Measurements from ENCODE around the gene CDC42SE1. TPM values are rescaled to one million over a fixed set of nuclear protein-coding genes. Genes with fewer than 3 reads are reported as not detected.

The CDC42SE1 gene
- total and polyA plus RNA-seq, 2 donors from 2014 or later: 36.6 to 107 TPM

DNA sequence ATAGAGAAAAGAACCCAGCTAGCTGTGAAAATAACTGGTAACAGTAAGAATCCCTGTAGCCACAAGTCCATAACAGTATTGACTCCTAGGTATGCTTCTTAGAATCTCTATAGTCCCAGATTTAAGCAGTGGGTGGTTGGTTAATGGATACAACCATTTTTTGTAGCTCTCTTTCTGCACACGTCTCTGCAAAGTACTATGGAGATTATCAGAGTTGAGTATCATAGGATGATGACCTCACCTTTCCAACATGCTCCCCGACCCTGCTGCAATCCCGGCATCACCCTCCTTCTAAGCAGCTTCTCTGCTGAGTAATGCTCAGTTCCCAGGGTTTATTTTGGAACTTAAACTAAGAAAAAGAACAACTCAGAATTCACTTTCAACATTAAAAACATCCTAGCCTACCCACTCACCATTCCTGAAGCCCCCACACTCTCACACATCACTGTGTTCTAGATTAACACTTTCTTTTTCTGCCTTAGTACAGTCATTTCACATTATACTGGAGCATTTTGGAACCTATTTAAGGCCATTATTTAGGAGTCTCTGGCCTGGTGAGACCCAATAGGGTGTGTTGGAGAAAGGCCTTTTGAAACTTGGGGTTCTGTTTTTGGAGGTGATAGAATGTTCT is 3.4 kb upstream of the CDC42SE1 start:
- Histone ChIP-seq H3K36me3 (ENCODE audit: control insufficient read depth in 2 of 3, insufficient read depth in 3 of 3, low read length in 3 of 3) (no peaks in the 10 kb centered on the region), H3K9ac (ENCODE audit: low read length in 3 of 3) (no peak overlapping the region), H3K27ac (ENCODE audit: low read depth in 2 of 2, low read length in 2 of 2) (no peak overlapping the region), H3K4me1 (ENCODE audit: control insufficient read depth in 2 of 3, insufficient read depth in 2 of 3, low read depth in 1 of 3, low read length in 3 of 3) (peaks cover 0 to 7% (median 3%) of the 10 kb centered on the region in 3 donors), H3K4me3 (ENCODE audit: low read length in 3 of 3) (no peak overlapping the region), H3K9me3 (ENCODE audit: control insufficient read depth in 2 of 3, insufficient read depth in 1 of 3, low read length in 3 of 3) (no peaks in the 10 kb centered on the region), H3K27me3 (ENCODE audit: control insufficient read depth, insufficient read depth, low read length) (no peaks in the 10 kb centered on the region)
- DNase-seq: no peak
- TF ChIP-seq, protein P1, sequence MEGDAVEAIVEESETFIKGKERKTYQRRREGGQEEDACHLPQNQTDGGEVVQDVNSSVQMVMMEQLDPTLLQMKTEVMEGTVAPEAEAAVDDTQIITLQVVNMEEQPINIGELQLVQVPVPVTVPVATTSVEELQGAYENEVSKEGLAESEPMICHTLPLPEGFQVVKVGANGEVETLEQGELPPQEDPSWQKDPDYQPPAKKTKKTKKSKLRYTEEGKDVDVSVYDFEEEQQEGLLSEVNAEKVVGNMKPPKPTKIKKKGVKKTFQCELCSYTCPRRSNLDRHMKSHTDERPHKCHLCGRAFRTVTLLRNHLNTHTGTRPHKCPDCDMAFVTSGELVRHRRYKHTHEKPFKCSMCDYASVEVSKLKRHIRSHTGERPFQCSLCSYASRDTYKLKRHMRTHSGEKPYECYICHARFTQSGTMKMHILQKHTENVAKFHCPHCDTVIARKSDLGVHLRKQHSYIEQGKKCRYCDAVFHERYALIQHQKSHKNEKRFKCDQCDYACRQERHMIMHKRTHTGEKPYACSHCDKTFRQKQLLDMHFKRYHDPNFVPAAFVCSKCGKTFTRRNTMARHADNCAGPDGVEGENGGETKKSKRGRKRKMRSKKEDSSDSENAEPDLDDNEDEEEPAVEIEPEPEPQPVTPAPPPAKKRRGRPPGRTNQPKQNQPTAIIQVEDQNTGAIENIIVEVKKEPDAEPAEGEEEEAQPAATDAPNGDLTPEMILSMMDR (IDR thresholded peaks at IDR 0.05; ENCODE audit: borderline replicate concordance, extremely low read depth, insufficient read depth): no peak
- intact Hi-C loops (cut with DNase I): no loop called here
- FAIRE-seq: no peak

DNA sequence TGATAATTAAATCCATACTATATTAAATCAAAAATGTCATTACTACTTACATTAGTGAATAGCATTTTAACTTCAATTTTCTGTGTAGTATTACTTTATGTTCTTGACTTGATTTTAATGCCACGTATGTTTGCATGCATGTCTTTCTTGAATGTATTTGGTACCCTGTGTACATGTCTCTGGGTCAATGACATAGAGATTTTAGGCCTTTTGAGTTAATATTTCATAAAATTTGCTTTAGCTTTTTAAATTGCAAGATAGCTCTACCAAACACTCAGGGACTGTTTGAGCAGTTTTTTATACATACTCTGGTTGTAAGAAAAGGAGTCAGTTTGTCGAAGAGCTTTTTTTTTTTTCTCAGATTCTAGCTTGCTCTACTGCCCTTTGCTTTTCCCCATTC is 2.3 kb upstream of the CDC42SE1 start:
- intact Hi-C loops (cut with DNase I): no loop called here

DNA sequence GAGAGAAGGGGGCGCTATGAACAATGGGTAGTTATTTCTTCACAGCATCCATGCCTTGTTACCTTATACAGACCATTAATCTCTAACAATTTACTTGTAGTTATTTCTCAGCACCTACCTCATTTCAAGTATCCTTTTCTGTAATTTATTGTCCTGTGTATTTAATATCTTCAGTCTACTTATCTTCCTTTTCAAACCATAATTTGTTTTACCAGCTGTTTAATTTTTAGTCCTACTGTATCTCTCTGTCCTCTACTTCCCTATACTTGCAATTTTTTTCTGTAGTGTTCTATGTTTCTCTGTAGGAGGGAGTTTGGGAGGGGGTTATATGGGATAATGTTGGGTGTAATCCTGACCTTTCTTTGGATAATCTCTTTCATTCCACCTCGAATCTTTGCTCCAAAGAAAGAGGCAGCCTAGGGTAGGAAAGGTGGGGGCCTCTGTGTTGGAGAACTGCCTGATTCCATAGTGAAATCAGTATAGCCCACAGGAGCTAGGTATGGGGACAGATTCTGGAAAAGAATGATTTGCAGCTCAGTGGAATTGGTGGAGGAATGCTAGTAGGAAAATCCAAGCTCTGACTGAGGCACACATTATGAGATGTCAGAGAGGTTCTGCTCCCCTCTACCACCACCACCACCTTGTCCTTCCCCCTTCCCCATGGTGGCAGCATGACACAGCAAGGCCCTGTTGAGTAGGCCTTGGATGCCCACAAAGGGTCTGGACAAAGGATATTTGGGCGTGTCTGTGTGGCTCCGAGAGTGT is 1.4 kb upstream of the CDC42SE1 start:
- H3K27me3 ChIP-seq (ENCODE audit: control insufficient read depth, insufficient read depth, low read length): no peaks in the 10 kb centered on the region
- H3K9ac ChIP-seq (ENCODE audit: low read length in 3 of 3): peak overlapping the region in 2 of 3 donors; percentile 79 to 99
- peaks cover under 1 to 10% (median 3%) of the 10 kb centered on the region in 3 donors for H3K36me3 ChIP-seq (ENCODE audit: control insufficient read depth in 2 of 3, insufficient read depth in 3 of 3, low read length in 3 of 3)
- TF ChIP-seq, protein P1 (IDR thresholded peaks at IDR 0.05; ENCODE audit: borderline replicate concordance, extremely low read depth, insufficient read depth): no peak
- peaks cover 4 to 20% (median 8%) of the 10 kb centered on the region in 3 donors for H3K4me1 ChIP-seq (ENCODE audit: control insufficient read depth in 2 of 3, insufficient read depth in 2 of 3, low read depth in 1 of 3, low read length in 3 of 3)
- H3K27ac ChIP-seq (ENCODE audit: low read depth in 2 of 2, low read length in 2 of 2): no peak overlapping the region
- intact Hi-C loops (cut with DNase I): no loop called here
- peak in 4 of 5 donors; percentile 24 to 56 (median 51) for DNase-seq
- H3K9me3 ChIP-seq (ENCODE audit: control insufficient read depth in 2 of 3, insufficient read depth in 1 of 3, low read length in 3 of 3): no peaks in the 10 kb centered on the region
- no peak for FAIRE-seq
- H3K4me3 ChIP-seq (ENCODE audit: low read length in 3 of 3): peak overlapping the region; percentile 86 to 99 (median 95)

More for the DNA sequence above, 2.3 kb upstream of the CDC42SE1 start:
- Histone ChIP-seq H3K27me3 (ENCODE audit: control insufficient read depth, insufficient read depth, low read length) (no peaks in the 10 kb centered on the region), H3K9ac (ENCODE audit: low read length in 3 of 3) (no peak overlapping the region), H3K4me1 (ENCODE audit: control insufficient read depth in 2 of 3, insufficient read depth in 2 of 3, low read depth in 1 of 3, low read length in 3 of 3) (peaks cover 3 to 12% (median 4%) of the 10 kb centered on the region in 3 donors), H3K4me3 (ENCODE audit: low read length in 3 of 3) (peak overlapping the region in 1 of 3 donors; percentile 86), H3K27ac (ENCODE audit: low read depth in 2 of 2, low read length in 2 of 2) (no peak overlapping the region), H3K36me3 (ENCODE audit: control insufficient read depth in 2 of 3, insufficient read depth in 3 of 3, low read length in 3 of 3) (peaks cover 0 to 3% (median under 1%) of the 10 kb centered on the region in 3 donors), H3K9me3 (ENCODE audit: control insufficient read depth in 2 of 3, insufficient read depth in 1 of 3, low read length in 3 of 3) (no peaks in the 10 kb centered on the region)
- DNase-seq: no peak
- TF ChIP-seq, protein P1 (IDR thresholded peaks at IDR 0.05; ENCODE audit: borderline replicate concordance, extremely low read depth, insufficient read depth): no peak
- FAIRE-seq: no peak
